Erythroblast (primary cell): Measurements from ENCODE around the gene TRAPPC6A.

Source experiments
- GATA1 ChIP-seq: IDR thresholded peaks from 2 replicates; pipeline ENCODE4 v1.6.1; 2011; ENCODE audit warnings: low read depth, mild to moderate bottlenecking, control low read depth, low read length, moderate library complexity
- POLR2A ChIP-seq: IDR thresholded peaks from 2 replicates; pipeline ENCODE4 v1.6.1; 2011; ENCODE audit warnings: mild to moderate bottlenecking, low read length

DNA sequence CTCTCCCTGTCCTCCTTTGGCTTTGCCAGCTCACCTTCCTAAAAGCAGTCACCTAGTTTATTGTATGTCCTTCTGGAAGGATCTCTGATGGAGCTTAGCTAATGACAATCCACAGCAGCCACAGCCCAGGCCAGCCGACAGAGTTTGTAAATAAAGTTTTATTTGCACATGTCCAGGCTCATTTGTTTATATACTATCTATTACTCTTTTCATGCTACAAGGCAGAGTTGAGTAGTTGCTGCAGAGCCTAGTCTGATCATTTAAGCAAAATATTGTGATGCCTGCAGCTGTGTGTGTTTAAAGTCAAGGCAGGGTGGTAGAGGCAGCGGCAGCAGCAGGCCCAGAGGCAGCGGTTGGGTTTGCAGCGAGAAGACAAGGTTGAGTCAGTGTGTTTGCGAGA, 49.9 kb downstream of the TRAPPC6A start:
- TF ChIP-seq POLR2A (no peak), GATA1 (no peak)
